Measurements from ENCODE around the gene IL10RB.
A peak's percentile ranks its signal among the peaks of the same experiment; 100 is the strongest.

- TF ChIP-seq CTCF (IDR thresholded peaks at IDR 0.05) (peak in 1 of 2 donors; percentile 6), POLR2A (IDR thresholded peaks at IDR 0.05) (no peak), EP300 (IDR thresholded peaks at IDR 0.05) (no peak)
Measured at GRCh38 chr21:33299181-33299752, 33.1 kb downstream of the IL10RB start.
